Keratinocyte (primary cell): ENCODE results near the gene NPLOC4.

Experiments
- CTCF ChIP-seq, 3 experiments: IDR thresholded peaks in 1 of 3; conservative IDR thresholded peaks in 1 of 3; optimal IDR thresholded peaks in 1 of 3; 2 replicates in 2 of 3; 3 replicates in 1 of 3; pipeline versions ENCODE3 to v1.5.1; 2011; ENCODE audit warnings: low read length in 3 of 3, mild to moderate bottlenecking in 3 of 3, moderate library complexity in 2 of 3, control low read depth in 1 of 3, inconsistent platforms in 1 of 3; ENCODE audit not compliant: insufficient read depth in 2 of 3; ENCODE audit errors: extremely low read depth in 1 of 3
- EZH2 ChIP-seq: IDR thresholded peaks from one replicate; pipeline ENCODE4 v1.6.1; 2012; ENCODE audit warnings: inconsistent platforms, mild to moderate bottlenecking, low read length, moderate library complexity

GRCh38 chr17:81577278-81578000 lies 59.5 kb downstream of the NPLOC4 start:
- TF ChIP-seq CTCF (optimal IDR thresholded peaks at IDR 0.05 in 1 of 3, IDR thresholded peaks at IDR 0.05 in 1 of 3, conservative IDR thresholded peaks at IDR 0.05 in 1 of 3; ENCODE audit: extremely low read depth in 1 of 3, insufficient read depth in 2 of 3, low read length in 3 of 3) (no peak), EZH2 (no peak)
